Effector CD4-positive, alpha-beta T cell (primary cell): ENCODE measurements around the gene STX10.

Source experiments
- DNase-seq: peaks from one replicate; pipeline ENCODE4 v3.0.0-alpha.2; 2020

Gene STX10

DNA sequence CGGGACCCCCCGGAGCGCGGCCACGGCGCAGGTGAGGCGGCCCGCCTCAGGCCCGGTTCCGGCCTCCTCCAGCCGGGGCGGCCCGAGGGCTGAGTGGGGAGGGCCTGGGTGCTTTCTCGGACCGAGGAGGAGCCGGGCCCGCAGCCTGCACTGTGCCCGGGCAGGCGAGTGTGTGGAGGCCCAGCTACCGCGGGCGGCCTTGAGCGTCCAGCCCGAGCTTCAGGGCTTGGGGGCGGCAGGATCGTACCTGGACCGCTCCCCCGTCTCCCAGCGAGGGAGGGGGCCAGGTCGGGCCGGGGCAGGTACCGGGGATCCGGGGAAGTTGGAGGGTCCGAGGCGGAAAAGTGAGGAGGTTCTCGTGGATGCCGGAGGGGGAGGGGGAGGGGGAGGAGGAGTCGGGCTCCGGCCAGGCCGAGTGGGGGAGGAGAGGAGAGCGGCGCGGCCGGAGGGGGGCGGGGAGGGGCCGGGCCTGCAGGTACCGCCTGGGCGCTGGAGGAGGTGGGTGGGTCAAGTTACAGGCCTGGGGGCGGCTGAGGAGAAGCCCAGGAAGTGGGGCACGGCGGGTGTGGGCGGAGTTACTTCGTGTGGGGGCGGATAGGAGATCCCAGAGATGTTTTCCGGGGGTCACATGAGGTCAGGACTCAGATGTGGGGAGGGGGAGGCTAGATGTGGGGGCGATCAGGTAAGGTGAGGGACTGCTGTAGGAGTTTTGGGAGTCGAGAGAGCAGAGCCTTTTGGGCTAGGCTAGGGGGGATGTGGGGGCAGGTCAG is 31.6 kb downstream of the STX10 start:
- DNase-seq, result no peak

GRCh38 chr19:13117772-13118423 is 32.3 kb downstream of the STX10 start, which contains the start of gene NACC1:
Gene NACC1, plus strand, starts transcription at chr19:13118264. Its CDS starts 16,944 bp downstream, at chr19:13135208.
- peak; percentile 79 for DNase-seq

DNA sequence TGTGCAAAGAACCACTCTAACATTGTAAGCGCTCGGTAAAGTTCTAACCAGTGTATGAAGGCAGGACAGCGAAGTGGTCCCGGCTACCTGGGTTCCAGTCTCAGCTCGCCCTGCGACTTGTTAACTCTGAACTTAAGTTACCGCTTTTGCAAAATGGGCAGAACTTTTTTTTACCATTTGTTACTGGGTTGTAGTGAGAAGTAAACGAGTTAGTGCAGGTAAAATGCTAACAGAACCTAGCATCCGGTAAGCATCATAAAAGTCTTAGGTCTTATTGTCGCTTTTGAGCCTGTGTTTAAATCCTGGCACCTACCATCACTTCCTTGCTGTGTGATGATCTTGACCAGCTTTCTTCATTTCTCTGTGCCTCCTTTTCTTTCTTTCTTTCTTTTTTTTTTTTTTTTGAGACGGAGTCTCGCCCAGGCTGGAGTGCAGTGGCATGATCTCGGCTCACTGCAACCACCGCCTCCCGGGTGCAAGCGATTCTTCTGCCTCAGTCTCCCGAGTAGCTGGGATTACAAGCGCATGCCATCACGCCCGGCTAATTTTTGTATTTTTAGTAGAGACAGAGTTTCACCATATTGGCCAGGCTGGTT is 32.9 kb downstream of the STX10 start:
- DNase-seq, result no peak

GRCh38 chr19:13116282-13117175 is 33.6 kb downstream of the STX10 start, which contains the start of gene TRMT1:
Gene TRMT1, minus strand, starts transcription at chr19:13116740. Its CDS starts 341 bp downstream, at chr19:13116399.
- DNase-seq, result peak; percentile 88

DNA sequence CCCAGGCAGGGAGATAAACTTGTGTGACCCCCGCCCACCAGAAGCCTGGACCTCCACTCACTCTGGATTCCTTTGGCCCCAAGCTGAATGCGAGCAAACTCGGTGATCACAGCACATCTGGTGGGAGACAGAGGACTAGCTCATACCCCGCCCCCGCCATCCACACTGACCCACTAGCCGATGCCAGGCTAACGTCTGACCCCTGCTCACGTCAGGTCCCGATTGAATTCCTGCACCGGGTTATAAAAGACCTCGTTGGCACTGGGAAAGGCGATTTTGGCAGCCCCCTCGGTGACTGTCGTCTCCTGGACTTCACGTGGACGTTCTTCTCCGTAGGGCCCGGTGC is 34.3 kb downstream of the STX10 start:
- DNase-seq, result no peak

- DNase-seq, result no peak
Measured at GRCh38 chr19:13112555-13112954, 37.6 kb downstream of the STX10 start.

- DNase-seq, result no peak
Measured at GRCh38 chr19:13110099-13110610, 40.0 kb downstream of the STX10 start.

DNA sequence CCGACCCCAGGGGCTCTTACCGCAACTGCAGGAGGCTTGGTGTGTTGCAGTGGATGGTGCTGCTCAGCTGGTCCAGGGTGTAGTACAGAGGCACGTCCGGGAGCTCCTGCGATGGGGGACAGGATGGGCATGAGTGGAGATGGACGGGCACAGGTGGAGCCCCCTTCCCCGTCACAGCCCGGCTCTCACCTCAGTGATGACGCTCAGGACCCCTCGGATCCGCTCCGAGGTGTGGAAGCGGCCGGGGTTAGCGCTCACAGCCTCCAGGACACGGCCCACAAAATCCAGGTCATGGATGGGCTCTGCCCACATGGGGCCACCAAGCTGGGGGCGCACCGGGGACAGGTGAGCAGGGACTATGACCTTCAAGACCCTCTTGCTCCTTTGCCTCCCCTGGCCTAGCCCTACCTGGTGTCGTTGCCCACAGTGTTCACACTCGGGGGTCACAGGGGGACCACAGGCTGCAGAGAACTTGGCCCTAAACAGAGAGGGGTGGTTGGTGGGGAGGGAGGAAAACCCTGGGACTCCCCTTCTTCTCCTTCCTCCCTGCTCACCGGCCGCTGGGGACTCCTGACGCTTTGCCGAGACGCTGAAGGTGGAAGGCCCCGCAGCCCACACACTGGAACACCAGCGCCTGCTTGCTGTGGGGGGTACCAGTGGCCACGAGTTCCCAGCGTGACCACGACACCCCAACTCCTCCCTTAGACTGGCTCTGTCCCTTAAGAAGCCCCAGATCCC is 40.6 kb downstream of the STX10 start:
- no peak for DNase-seq

- no peak for DNase-seq
Measured at GRCh38 chr19:13104848-13105711, 45.1 kb downstream of the STX10 start.

GRCh38 chr19:13104360-13104847 is 45.8 kb downstream of the STX10 start:
- DNase-seq, result peak; percentile 58

DNA sequence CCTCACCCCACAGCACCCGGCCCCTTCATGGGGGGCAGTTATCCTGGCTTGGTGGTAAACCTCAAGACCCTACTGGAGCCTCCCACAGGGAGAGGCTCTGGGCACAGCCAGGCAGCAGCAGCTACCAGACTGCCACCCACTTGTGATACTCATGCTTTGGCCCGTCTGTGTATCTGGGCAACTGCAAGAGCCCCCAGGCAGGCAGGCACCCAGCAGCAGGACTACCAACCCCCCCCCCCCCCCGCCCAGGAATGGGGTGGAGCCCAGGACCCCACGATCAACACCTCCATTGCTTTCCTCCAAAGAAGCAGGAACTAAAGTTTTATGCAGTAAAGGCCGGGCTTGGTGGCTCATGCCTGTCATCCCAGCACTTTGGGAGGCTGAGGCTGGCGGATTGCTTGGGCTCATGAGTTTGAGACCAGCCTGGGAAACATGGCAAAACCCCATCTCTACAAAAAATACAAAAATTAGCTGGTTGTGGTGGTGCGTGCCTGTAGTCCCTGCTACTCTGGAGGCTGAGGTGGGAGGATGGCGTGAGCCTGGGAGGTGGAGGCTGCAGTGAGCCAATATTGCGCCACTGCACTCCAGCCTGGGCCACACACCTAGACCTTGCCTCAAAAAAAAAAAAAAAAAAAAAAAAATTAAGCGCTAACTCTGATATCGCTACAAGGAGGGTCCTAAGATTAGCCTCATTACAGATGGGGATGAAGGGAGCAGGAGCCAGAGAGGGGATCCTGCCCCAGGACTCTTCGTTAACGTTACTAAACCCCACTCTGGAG is 46.4 kb downstream of the STX10 start:
- no peak for DNase-seq

- DNase-seq, result no peak
Measured at GRCh38 chr19:13102666-13103580, 47.3 kb downstream of the STX10 start, which contains the start of gene LYL1. Gene LYL1, minus strand, starts transcription at chr19:13102858. Its CDS starts 1,687 bp downstream, at chr19:13101171.

- no peak for DNase-seq
Measured at GRCh38 chr19:13102416-13102665, 47.8 kb downstream of the STX10 start.

- no peak for DNase-seq
Measured at GRCh38 chr19:13101590-13102415, 48.4 kb downstream of the STX10 start.

GRCh38 chr19:13100841-13101589 is 49.2 kb downstream of the STX10 start:
- no peak for DNase-seq

DNA sequence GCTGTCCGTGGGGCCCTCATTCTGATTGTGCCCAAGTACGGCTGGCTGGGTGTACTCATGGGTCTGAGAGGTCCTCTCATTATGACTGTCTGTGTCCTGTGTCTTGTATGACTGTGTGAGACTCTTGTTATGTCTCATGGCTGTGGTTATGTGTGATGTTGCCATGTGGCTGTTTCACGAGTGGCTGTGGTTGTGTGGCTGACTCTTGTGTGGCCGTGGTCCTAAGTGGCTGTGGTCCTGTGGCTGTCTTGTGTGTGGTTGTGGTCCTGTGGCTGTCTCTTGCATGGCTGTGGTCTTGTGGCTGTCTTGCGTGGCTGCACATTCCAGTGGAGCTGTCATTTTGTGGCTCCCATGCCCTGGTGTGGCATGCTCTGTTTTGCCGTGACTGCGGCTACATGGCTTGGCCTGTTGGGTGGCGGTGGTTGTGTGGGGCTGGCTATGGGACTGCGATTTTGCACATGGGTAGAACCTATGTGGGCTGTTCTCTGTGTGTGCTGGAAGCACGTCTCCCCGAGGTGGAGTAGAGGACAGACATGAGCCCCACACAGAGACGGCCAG is 50.1 kb downstream of the STX10 start:
- peak; percentile 39 for DNase-seq
